Activated naive CD4-positive, alpha-beta T cell treated with Interleukin-2 at 50 U/mL for 16 hours (primary cell): ENCODE results near the gene RRAD.
A peak's percentile ranks its signal among the peaks of the same experiment; 100 is the strongest.

Experiments
- DNase-seq: peaks from one replicate; pipeline ENCODE4 v3.0.0-alpha.2; 2020

Gene RRAD

GRCh38 chr16:66913081-66913480 lies 12.3 kb downstream of the RRAD start:
- no peak for DNase-seq

- DNase-seq = no peak
Observed at GRCh38 chr16:66911801-66912200, 13.5 kb downstream of the RRAD start.

- no peak for DNase-seq
Observed at GRCh38 chr16:66911112-66911511, 14.2 kb downstream of the RRAD start.

- DNase-seq = no peak
Observed at GRCh38 chr16:66910175-66910940, 15.0 kb downstream of the RRAD start.

- no peak for DNase-seq
Observed at GRCh38 chr16:66908762-66909559, 16.4 kb downstream of the RRAD start.

GRCh38 chr16:66908116-66908515 lies 17.2 kb downstream of the RRAD start:
- DNase-seq = no peak

- DNase-seq = no peak
Observed at GRCh38 chr16:66906916-66907836, 18.2 kb downstream of the RRAD start.

- peak; percentile 16 for DNase-seq
Observed at GRCh38 chr16:66905633-66906539, 19.4 kb downstream of the RRAD start.

- DNase-seq = no peak
Observed at GRCh38 chr16:66904846-66905632, 20.3 kb downstream of the RRAD start.

- no peak for DNase-seq
Observed at GRCh38 chr16:66904428-66904845, 20.9 kb downstream of the RRAD start.

GRCh38 chr16:66903544-66904427 lies 21.5 kb downstream of the RRAD start:
- DNase-seq = no peak

- no peak for DNase-seq
Observed at GRCh38 chr16:66902648-66903543, 22.4 kb downstream of the RRAD start.

- DNase-seq = no peak
Observed at GRCh38 chr16:66901626-66902025, 23.7 kb downstream of the RRAD start.

- no peak for DNase-seq
Observed at GRCh38 chr16:66900721-66901441, 24.5 kb downstream of the RRAD start.

- no peak for DNase-seq
Observed at GRCh38 chr16:66899945-66900710, 25.2 kb downstream of the RRAD start.

- DNase-seq = no peak
Observed at GRCh38 chr16:66899310-66899944, 25.9 kb downstream of the RRAD start.

GRCh38 chr16:66898933-66899309 lies 26.4 kb downstream of the RRAD start:
- DNase-seq = no peak
